Measurements from ENCODE around the gene CCNDBP1. TPM values are rescaled to one million over a fixed set of nuclear protein-coding genes. Genes with fewer than 3 reads are reported as not detected.
A peak's percentile ranks its signal among the peaks of the same experiment; 100 is the strongest.

CCNDBP1 gene
- total and polyA plus RNA-seq, 2 of the 8 experiments (the other 6 are each of a cell fraction or from before 2014, with no cell fraction given): 23.4 to 29.0 TPM

GRCh38 chr15:43187544-43188155 is 2.4 kb downstream of the CCNDBP1 start:
- no peak overlapping the region for H3K4me3 ChIP-seq (ENCODE audit: extremely low read depth in 1 of 4, insufficient read depth in 2 of 4, low read depth in 3 of 4, low read length in 4 of 4)
- FAIRE-seq (no peak), DNase-seq (ENCODE audit: low read depth in 1 of 2, low spot score in 2 of 2) (no peak)
- H2BK15ac ChIP-seq (ENCODE audit: low read length): no peak overlapping the region
- H3K4me2 ChIP-seq (ENCODE audit: insufficient read depth in 1 of 2, low read depth in 2 of 2, low read length in 2 of 2): no peak overlapping the region
- H3K23me2 ChIP-seq (ENCODE audit: low read depth, low read length): peaks cover 7% of the 10 kb centered on the region
- no peak overlapping the region for H2BK5ac ChIP-seq (ENCODE audit: low read depth, low read length)
- H2BK12ac ChIP-seq (ENCODE audit: low read depth, low read length): no peak overlapping the region
- no peak overlapping the region for H2BK120ac ChIP-seq (replicated peaks; ENCODE audit: low read depth, low read length)
- peaks cover 4 to 8% (median 5%) of the 10 kb centered on the region in 4 experiments; a peak in 5 of 7 replicates for H3K4me1 ChIP-seq (replicated peaks in 1 of 4; ENCODE audit: control insufficient read depth in 3 of 4, insufficient read depth in 4 of 4, low read length in 3 of 4)
- H3K36me3 ChIP-seq (ENCODE audit: control insufficient read depth in 2 of 4, insufficient read depth in 4 of 4, low read length in 3 of 4): peaks cover 0 to 22% (median 4%) of the 10 kb centered on the region in 4 experiments; a peak in 5 of 8 replicates
- TF ChIP-seq SIN3A (conservative IDR thresholded peaks at IDR 0.05 in 1 of 2, IDR thresholded peaks at IDR 0.05 in 1 of 2; ENCODE audit: low read depth in 1 of 2, low read length in 2 of 2) (no peak), TEAD4 (IDR thresholded peaks at IDR 0.05; ENCODE audit: low read depth, low read length) (no peak), CBX8 (IDR thresholded peaks at IDR 0.05; ENCODE audit: borderline replicate concordance, low read depth, low read length) (no peak), POU5F1 (IDR thresholded peaks at IDR 0.05; ENCODE audit: low read depth, low read length) (no peak), RAD21 (IDR thresholded peaks at IDR 0.05 in 1 of 2, conservative IDR thresholded peaks at IDR 0.05 in 1 of 2; ENCODE audit: low read depth in 2 of 2, low read length in 2 of 2) (peak; percentile 63 to 65), TCF12 (IDR thresholded peaks at IDR 0.05; ENCODE audit: low read depth, low read length) (no peak)
- TF ChIP-seq, protein P1, sequence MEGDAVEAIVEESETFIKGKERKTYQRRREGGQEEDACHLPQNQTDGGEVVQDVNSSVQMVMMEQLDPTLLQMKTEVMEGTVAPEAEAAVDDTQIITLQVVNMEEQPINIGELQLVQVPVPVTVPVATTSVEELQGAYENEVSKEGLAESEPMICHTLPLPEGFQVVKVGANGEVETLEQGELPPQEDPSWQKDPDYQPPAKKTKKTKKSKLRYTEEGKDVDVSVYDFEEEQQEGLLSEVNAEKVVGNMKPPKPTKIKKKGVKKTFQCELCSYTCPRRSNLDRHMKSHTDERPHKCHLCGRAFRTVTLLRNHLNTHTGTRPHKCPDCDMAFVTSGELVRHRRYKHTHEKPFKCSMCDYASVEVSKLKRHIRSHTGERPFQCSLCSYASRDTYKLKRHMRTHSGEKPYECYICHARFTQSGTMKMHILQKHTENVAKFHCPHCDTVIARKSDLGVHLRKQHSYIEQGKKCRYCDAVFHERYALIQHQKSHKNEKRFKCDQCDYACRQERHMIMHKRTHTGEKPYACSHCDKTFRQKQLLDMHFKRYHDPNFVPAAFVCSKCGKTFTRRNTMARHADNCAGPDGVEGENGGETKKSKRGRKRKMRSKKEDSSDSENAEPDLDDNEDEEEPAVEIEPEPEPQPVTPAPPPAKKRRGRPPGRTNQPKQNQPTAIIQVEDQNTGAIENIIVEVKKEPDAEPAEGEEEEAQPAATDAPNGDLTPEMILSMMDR (IDR thresholded peaks at IDR 0.05; ENCODE audit: control extremely low read depth in 1 of 3, insufficient read depth in 1 of 3, low read depth in 1 of 3, low read length in 3 of 3): peak in 2 of 3 experiments; percentile 47 to 50; a peak in 2 of 4 replicates
- H2BK20ac ChIP-seq (ENCODE audit: low read length): no peak overlapping the region
- no peak overlapping the region for H2AFZ ChIP-seq (ENCODE audit: low read length)
- H3K18ac ChIP-seq (ENCODE audit: extremely low read depth, low read length): no peak overlapping the region
- no peak overlapping the region for H3K14ac ChIP-seq (ENCODE audit: insufficient read length)
- H3K9me3 ChIP-seq (ENCODE audit: insufficient read depth in 2 of 2, low read depth in 1 of 2, low read length in 1 of 2): no peaks in the 10 kb centered on the region
- H4K8ac ChIP-seq (ENCODE audit: extremely low read depth, insufficient read depth, low read length): no peak overlapping the region
- peaks cover 0 to 2% of the 10 kb centered on the region in 2 experiments for H4K20me1 ChIP-seq (replicated peaks in 1 of 2; ENCODE audit: control insufficient read depth in 1 of 2, insufficient read depth in 2 of 2, low read length in 2 of 2)
- no peak overlapping the region for H3K9ac ChIP-seq (replicated peaks in 1 of 4; ENCODE audit: extremely low read depth in 1 of 4, low read depth in 3 of 4, low read length in 3 of 4)
- H4K5ac ChIP-seq (ENCODE audit: insufficient read length, low read depth, low read length): no peak overlapping the region
- H3K23ac ChIP-seq (ENCODE audit: insufficient read length): no peak overlapping the region
- H2AK5ac ChIP-seq (ENCODE audit: low read depth, low read length): no peak overlapping the region
- H3K27me3 ChIP-seq (replicated peaks in 1 of 4; ENCODE audit: control insufficient read depth in 3 of 4, extremely low read depth in 1 of 4, insufficient read depth in 3 of 4, low read length in 3 of 4): no peaks in the 10 kb centered on the region
- no peak overlapping the region for H3K56ac ChIP-seq (replicated peaks; ENCODE audit: insufficient read length, low read depth, low read length)
- ChIA-PET POLR2A (ENCODE audit: partially characterized antibody) (no interaction called here), CTCF (ENCODE audit: partially characterized antibody) (interaction anchor here (0.6 to 4.1 kb wide), 5 partner anchors 16 to 108 kb away, joined by 3 to 16 read pairs (median 7); no protein-coding TSS in a partner anchor)
- H3K27ac ChIP-seq (ENCODE audit: low read depth, low read length): no peak overlapping the region
- H3K4ac ChIP-seq (replicated peaks; ENCODE audit: insufficient read length, low read depth, low read length): no peak overlapping the region
- 67% methylated on average over 2 of the region's 2 CpGs; no CpG with 5 or more reads in 1 of the 2 experiments for WGBS, 2 experiments (ENCODE audit: extremely low coverage in 1 of 2, insufficient coverage in 1 of 2, insufficient read length in 1 of 2, insufficient replicate concordance in 2 of 2, low coverage in 1 of 2, low lambda C conversion rate in 2 of 2, missing lambda C conversion rate in 1 of 2)
- no peaks in the 10 kb centered on the region for H3K79me1 ChIP-seq (ENCODE audit: low read depth, low read length)
- no peak overlapping the region for H4K91ac ChIP-seq (replicated peaks; ENCODE audit: insufficient read length, low read length)
- no peaks in the 10 kb centered on the region for H3K79me2 ChIP-seq (ENCODE audit: control insufficient read depth in 1 of 2, insufficient read depth in 2 of 2, low read length in 2 of 2)

Data from H1 (cell line).